GM12873 (cell line): ENCODE results near the gene MAN1C1.

Experiments
- CTCF ChIP-seq: IDR thresholded peaks from 2 replicates; pipeline ENCODE4 v1.5.1; 2012; ENCODE audit warnings: low read depth, mild to moderate bottlenecking, moderate library complexity, low read length, control low read depth; ENCODE audit not compliant: insufficient read depth; ENCODE audit errors: missing control alignments

Gene MAN1C1

GRCh38 chr1:25705699-25706098 is 89.1 kb downstream of the MAN1C1 start:
- TF ChIP-seq CTCF: no peak

- TF ChIP-seq CTCF: no peak
Measured at GRCh38 chr1:25706146-25707089, 89.8 kb downstream of the MAN1C1 start.

GRCh38 chr1:25707280-25708016 is 90.9 kb downstream of the MAN1C1 start:
- no peak for TF ChIP-seq CTCF

GRCh38 chr1:25710583-25711347 is 94.2 kb downstream of the MAN1C1 start:
- TF ChIP-seq CTCF: no peak

GRCh38 chr1:25711555-25712298 is 95.1 kb downstream of the MAN1C1 start:
- no peak for TF ChIP-seq CTCF

- TF ChIP-seq CTCF: no peak
Measured at GRCh38 chr1:25712299-25712970, 95.8 kb downstream of the MAN1C1 start.
